Measurements from ENCODE around the gene PRUNE1. TPM values are rescaled to one million over a fixed set of nuclear protein-coding genes. Genes with fewer than 3 reads are reported as not detected.

The PRUNE1 gene
- total RNA-seq, 2 experiments from 2014 or later, result 13.8 to 16.6 TPM

Other genes starting within 250 kb of the PRUNE1 start
- gene CTSS, start 242.7 kb upstream of the PRUNE1 start, total RNA-seq, result 100 to 1,000 TPM; 123 to 127 TPM
- 1 to 10 TPM; 5.3 to 5.4 TPM for gene CTSK, start 200.2 kb upstream of the PRUNE1 start, total RNA-seq
- gene ARNT, start 131.8 kb upstream of the PRUNE1 start, total RNA-seq, result 10 to 100 TPM; 39.8 TPM
- gene CTXND2, start 121.3 kb upstream of the PRUNE1 start, total RNA-seq, result not detected
- gene SETDB1, start 82.1 kb upstream of the PRUNE1 start, total RNA-seq, result 10 to 100 TPM; 49.5 to 51.5 TPM
- gene CERS2, start 33.6 kb upstream of the PRUNE1 start, total RNA-seq, result 100 to 1,000 TPM; 177 to 181 TPM
- not detected for gene ANXA9, start 26.2 kb upstream of the PRUNE1 start, total RNA-seq
- 10 to 100 TPM; 19.9 to 20.5 TPM for gene MINDY1, start 1.5 kb upstream of the PRUNE1 start, total RNA-seq
- 1 to 10 TPM in 1 of 2 experiments, under 1 TPM in 1; 0.98 to 1.2 TPM for gene BNIPL, start 28.1 kb downstream of the PRUNE1 start, total RNA-seq
- gene C1orf56, start 39.3 kb downstream of the PRUNE1 start, total RNA-seq, result 1 to 10 TPM; 1.2 to 1.7 TPM
- gene CDC42SE1, start 51.2 kb downstream of the PRUNE1 start, total RNA-seq, result 100 to 1,000 TPM; 345 to 347 TPM
- 1 to 10 TPM; 3.2 to 3.4 TPM for gene MLLT11, start 51.9 kb downstream of the PRUNE1 start, total RNA-seq
- gene GABPB2, start 62.3 kb downstream of the PRUNE1 start, total RNA-seq, result 10 to 100 TPM; 24.5 to 25.9 TPM
- gene SEMA6C, start 138.2 kb downstream of the PRUNE1 start, total RNA-seq, result 1 to 10 TPM; 1.8 to 2.3 TPM
- gene TNFAIP8L2, start 148.2 kb downstream of the PRUNE1 start, total RNA-seq, result 10 to 100 TPM; 31.2 to 32.0 TPM
- 1 to 10 TPM; 2.0 to 2.1 TPM for gene LYSMD1, start 157.5 kb downstream of the PRUNE1 start, total RNA-seq
- 10 to 100 TPM; 63.5 to 67.9 TPM for gene SCNM1, start 157.7 kb downstream of the PRUNE1 start, total RNA-seq
- gene TMOD4, start 167.5 kb downstream of the PRUNE1 start, total RNA-seq, result 1 to 10 TPM; 1.5 to 1.9 TPM
- 10 to 100 TPM; 76.1 to 78.8 TPM for gene VPS72, start 181.7 kb downstream of the PRUNE1 start, total RNA-seq
- 10 to 100 TPM; 53.9 to 61.1 TPM for gene PIP5K1A, start 190.1 kb downstream of the PRUNE1 start, total RNA-seq
- gene PSMD4, start 246.3 kb downstream of the PRUNE1 start, total RNA-seq, result 100 to 1,000 TPM; 178 to 188 TPM